ENCODE results near the gene VAT1L. TPM values are rescaled to one million over a fixed set of nuclear protein-coding genes. Genes with fewer than 3 reads are reported as not detected.

The VAT1L gene
- total RNA-seq, 1 donor from 2014 or later, result 6.4 TPM

- H3K36me3 ChIP-seq, result no peaks in the 10 kb centered on the region
These were observed 235.8 kb downstream of the VAT1L start for GRCh38 chr16:78024159-78024558.

DNA sequence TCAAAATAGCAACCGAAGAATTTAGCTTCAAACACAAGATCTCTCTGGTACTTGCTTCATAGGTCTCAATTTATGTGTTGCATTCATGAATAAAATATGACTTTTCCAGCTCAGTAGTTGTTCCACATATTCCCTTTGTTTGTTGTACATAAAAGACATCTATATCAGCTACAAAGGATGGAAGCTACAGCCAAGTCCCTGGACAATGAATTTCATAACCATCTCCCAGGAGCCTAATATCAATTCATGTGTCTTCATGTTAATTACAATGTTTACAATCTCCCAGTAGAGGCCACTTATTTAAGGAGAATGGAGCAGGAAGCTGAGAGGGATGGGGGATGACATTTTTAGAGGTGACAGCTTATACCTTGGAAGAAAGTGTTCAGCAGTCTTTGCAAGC, 237.3 kb downstream of the VAT1L start:
- Histone ChIP-seq H3K36me3 (no peaks in the 10 kb centered on the region), H3K4me1 (no peaks in the 10 kb centered on the region), H3K27ac (no peak overlapping the region), H3K27me3 (no peaks in the 10 kb centered on the region), H3K9me3 (no peaks in the 10 kb centered on the region), H3K4me3 (no peak overlapping the region)
- TF ChIP-seq POLR2A (IDR thresholded peaks at IDR 0.05) (no peak), POLR2AphosphoS5 (IDR thresholded peaks at IDR 0.05; ENCODE audit: insufficient read depth in 1 of 2, low read depth in 1 of 2) (no peak)
- TF ChIP-seq, protein P1, sequence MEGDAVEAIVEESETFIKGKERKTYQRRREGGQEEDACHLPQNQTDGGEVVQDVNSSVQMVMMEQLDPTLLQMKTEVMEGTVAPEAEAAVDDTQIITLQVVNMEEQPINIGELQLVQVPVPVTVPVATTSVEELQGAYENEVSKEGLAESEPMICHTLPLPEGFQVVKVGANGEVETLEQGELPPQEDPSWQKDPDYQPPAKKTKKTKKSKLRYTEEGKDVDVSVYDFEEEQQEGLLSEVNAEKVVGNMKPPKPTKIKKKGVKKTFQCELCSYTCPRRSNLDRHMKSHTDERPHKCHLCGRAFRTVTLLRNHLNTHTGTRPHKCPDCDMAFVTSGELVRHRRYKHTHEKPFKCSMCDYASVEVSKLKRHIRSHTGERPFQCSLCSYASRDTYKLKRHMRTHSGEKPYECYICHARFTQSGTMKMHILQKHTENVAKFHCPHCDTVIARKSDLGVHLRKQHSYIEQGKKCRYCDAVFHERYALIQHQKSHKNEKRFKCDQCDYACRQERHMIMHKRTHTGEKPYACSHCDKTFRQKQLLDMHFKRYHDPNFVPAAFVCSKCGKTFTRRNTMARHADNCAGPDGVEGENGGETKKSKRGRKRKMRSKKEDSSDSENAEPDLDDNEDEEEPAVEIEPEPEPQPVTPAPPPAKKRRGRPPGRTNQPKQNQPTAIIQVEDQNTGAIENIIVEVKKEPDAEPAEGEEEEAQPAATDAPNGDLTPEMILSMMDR (IDR thresholded peaks at IDR 0.05), result no peak
- DNase-seq (ENCODE audit: extremely low spot score in 2 of 2), result no peak
- intact Hi-C loops (cut with DNase I), result no loop called here

More at GRCh38 chr16:78024159-78024558, 235.8 kb downstream of the VAT1L start:
- H3K4me3 ChIP-seq, result no peak overlapping the region
- H3K27ac ChIP-seq, result no peak overlapping the region
- intact Hi-C loops (cut with DNase I), result no loop called here
- TF ChIP-seq POLR2A (IDR thresholded peaks at IDR 0.05) (no peak), POLR2AphosphoS5 (IDR thresholded peaks at IDR 0.05; ENCODE audit: insufficient read depth in 1 of 2, low read depth in 1 of 2) (no peak)
- TF ChIP-seq, protein P1 (IDR thresholded peaks at IDR 0.05), result no peak
- H3K9me3 ChIP-seq, result no peaks in the 10 kb centered on the region
- H3K4me1 ChIP-seq, result no peaks in the 10 kb centered on the region
- H3K27me3 ChIP-seq, result no peaks in the 10 kb centered on the region
- no peak for DNase-seq (ENCODE audit: extremely low spot score in 2 of 2)

- no peak overlapping the region for H3K27ac ChIP-seq
- no peaks in the 10 kb centered on the region for H3K36me3 ChIP-seq
- H3K4me1 ChIP-seq, result no peaks in the 10 kb centered on the region
- TF ChIP-seq POLR2AphosphoS5 (IDR thresholded peaks at IDR 0.05; ENCODE audit: insufficient read depth in 1 of 2, low read depth in 1 of 2), result no peak
- TF ChIP-seq, protein P1 (IDR thresholded peaks at IDR 0.05), result no peak
- TF ChIP-seq POLR2A (IDR thresholded peaks at IDR 0.05), result no peak
- H3K4me3 ChIP-seq, result no peak overlapping the region
- H3K9me3 ChIP-seq, result no peaks in the 10 kb centered on the region
- no peak for DNase-seq (ENCODE audit: extremely low spot score in 2 of 2)
- H3K27me3 ChIP-seq, result no peaks in the 10 kb centered on the region
- intact Hi-C loops (cut with DNase I), result no loop called here
These were observed 239.7 kb downstream of the VAT1L start for GRCh38 chr16:78028018-78028417.

Other genes with a start within 250 kb of the VAT1L start
- gene NUDT7, start 66.0 kb upstream of the VAT1L start, total RNA-seq, result 3.4 TPM
- gene CLEC3A, start 234.0 kb downstream of the VAT1L start, total RNA-seq, result not detected

Data from vagina (tissue), 2 donors.